HCT116 (cell line): ENCODE data around the gene CTIF.

ENCODE experiments used
- CEBPB ChIP-seq: IDR thresholded peaks from 2 replicates; pipeline ENCODE4 v1.6.1; 2012; ENCODE audit warnings: low read depth
- POLR2A ChIP-seq: IDR thresholded peaks from 2 replicates; pipeline ENCODE4 v1.7.0; 2011; ENCODE audit warnings: borderline replicate concordance; ENCODE audit not compliant: insufficient read depth, insufficient read length; ENCODE audit errors: extremely low read depth
- POLR2AphosphoS5 ChIP-seq: IDR thresholded peaks from 2 replicates; pipeline ENCODE4 v1.6.1; 2011; ENCODE audit warnings: mild to moderate bottlenecking, low read depth, low read length, moderate library complexity
- RAD21 ChIP-seq: IDR thresholded peaks from 2 replicates; pipeline ENCODE4 v1.6.1; 2012; ENCODE audit warnings: low read depth, mild to moderate bottlenecking
- SIN3A ChIP-seq: IDR thresholded peaks from 2 replicates; pipeline ENCODE4 v1.6.1; 2012; ENCODE audit warnings: low read depth
- TCF7L2 ChIP-seq: IDR thresholded peaks from 2 replicates; pipeline ENCODE4 v1.7.0; 2011; ENCODE audit warnings: borderline replicate concordance, inconsistent platforms; ENCODE audit not compliant: insufficient read depth, insufficient read length; ENCODE audit errors: extremely low read depth
- YY1 ChIP-seq: IDR thresholded peaks from 2 replicates; pipeline ENCODE4 v1.6.1; 2011; ENCODE audit warnings: low read length, low read depth, moderate library complexity, mild to moderate bottlenecking; ENCODE audit not compliant: insufficient replicate concordance; ENCODE audit errors: extremely low read depth
- ZBTB33 ChIP-seq: IDR thresholded peaks from 2 replicates; pipeline ENCODE4 v1.6.1; 2011; ENCODE audit warnings: mild to moderate bottlenecking, low read length, moderate library complexity; ENCODE audit not compliant: insufficient replicate concordance; ENCODE audit errors: extremely low read depth
- ZFX ChIP-seq: fragments of 450-650 bp; IDR thresholded peaks from 2 replicates; pipeline ENCODE4 v1.6.1; 2017
- ZNF274 ChIP-seq: fragments of 200-500 bp; sonication (Bioruptor generic); IDR thresholded peaks from 2 replicates; pipeline ENCODE4 v1.6.1; 2014; ENCODE audit warnings: mild to moderate bottlenecking, low read depth, low read length, inconsistent platforms
- TF ChIP-seq, protein P1 (sequence below), 3 experiments: fragments of 200-600 bp in 1 of 3; sonication (generic) in 1 of 3; IDR thresholded peaks in 2 of 3; conservative IDR thresholded peaks in 1 of 3; 2 replicates each; pipeline ENCODE4 v1.5.1; 2012 to 2017; ENCODE audit warnings: low read depth in 2 of 3, low read length in 2 of 3, antibody characterized with exemption in 1 of 3, borderline replicate concordance in 1 of 3, control low read depth in 1 of 3, mild to moderate bottlenecking in 1 of 3, mixed read lengths in 1 of 3, mixed run types in 1 of 3, moderate library complexity in 1 of 3; ENCODE audit not compliant: insufficient read depth in 1 of 3

DNA sequence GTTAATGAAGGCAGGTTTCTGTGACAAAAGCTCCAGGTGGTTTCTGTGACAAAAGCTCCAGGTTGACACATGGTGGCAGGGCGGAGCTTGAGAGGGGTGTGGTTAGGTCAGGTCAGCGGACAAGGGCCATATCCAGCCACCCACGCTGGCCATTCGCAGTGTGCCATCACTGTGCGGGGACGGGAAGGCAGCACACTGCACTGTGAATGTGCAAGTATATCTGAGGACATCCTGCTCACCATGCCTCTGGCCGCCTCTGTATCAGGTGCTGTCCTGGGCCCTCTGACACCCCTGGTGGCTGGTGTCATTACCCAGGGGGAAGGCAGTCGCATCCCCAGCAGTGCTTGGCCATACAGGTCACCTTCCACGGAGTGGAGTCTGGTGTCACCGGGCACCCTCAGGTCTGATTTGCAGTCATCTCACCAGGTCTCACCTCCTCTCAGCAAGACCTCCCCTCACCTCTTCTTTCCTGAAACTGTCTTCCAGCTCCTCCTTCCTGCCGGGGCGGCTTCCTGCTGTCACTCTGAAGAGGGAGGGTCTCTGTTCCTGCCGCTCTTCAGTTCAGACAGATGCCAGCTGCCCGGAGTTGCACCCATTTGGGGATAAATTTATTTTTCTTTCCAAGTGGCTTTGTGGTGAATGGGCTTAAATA, 34.9 kb downstream of the CTIF start:
- TF ChIP-seq POLR2A, result no peak
- no peak for TF ChIP-seq YY1
- TF ChIP-seq, protein P1, sequence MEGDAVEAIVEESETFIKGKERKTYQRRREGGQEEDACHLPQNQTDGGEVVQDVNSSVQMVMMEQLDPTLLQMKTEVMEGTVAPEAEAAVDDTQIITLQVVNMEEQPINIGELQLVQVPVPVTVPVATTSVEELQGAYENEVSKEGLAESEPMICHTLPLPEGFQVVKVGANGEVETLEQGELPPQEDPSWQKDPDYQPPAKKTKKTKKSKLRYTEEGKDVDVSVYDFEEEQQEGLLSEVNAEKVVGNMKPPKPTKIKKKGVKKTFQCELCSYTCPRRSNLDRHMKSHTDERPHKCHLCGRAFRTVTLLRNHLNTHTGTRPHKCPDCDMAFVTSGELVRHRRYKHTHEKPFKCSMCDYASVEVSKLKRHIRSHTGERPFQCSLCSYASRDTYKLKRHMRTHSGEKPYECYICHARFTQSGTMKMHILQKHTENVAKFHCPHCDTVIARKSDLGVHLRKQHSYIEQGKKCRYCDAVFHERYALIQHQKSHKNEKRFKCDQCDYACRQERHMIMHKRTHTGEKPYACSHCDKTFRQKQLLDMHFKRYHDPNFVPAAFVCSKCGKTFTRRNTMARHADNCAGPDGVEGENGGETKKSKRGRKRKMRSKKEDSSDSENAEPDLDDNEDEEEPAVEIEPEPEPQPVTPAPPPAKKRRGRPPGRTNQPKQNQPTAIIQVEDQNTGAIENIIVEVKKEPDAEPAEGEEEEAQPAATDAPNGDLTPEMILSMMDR (IDR thresholded peaks at IDR 0.05 in 2 of 3, conservative IDR thresholded peaks at IDR 0.05 in 1 of 3; ENCODE audit: borderline replicate concordance in 1 of 3, insufficient read depth in 1 of 3, low read depth in 2 of 3, low read length in 2 of 3), result peak in 1 of 3 experiments; percentile 38; a peak in 3 of 6 replicates
- TF ChIP-seq POLR2AphosphoS5, result no peak
- no peak for TF ChIP-seq ZBTB33
- no peak for TF ChIP-seq ZNF274
- no peak for TF ChIP-seq ZFX
- no peak for TF ChIP-seq RAD21
- TF ChIP-seq SIN3A, result no peak
- TF ChIP-seq TCF7L2, result no peak
- no peak for TF ChIP-seq CEBPB
